Islet precursor cell (in vitro differentiated cells): Measurements from ENCODE around the gene ESPN.
"Not testable (repeated sequence)": the region's sequence is repeated elsewhere in the genome, so short reads cannot be mapped to it uniquely, and the experiment has no call there.

ENCODE experiments used
- DNase-seq: peaks from one replicate; pipeline ENCODE4 v3.0.0-alpha.2; 2018

Gene ESPN

DNA sequence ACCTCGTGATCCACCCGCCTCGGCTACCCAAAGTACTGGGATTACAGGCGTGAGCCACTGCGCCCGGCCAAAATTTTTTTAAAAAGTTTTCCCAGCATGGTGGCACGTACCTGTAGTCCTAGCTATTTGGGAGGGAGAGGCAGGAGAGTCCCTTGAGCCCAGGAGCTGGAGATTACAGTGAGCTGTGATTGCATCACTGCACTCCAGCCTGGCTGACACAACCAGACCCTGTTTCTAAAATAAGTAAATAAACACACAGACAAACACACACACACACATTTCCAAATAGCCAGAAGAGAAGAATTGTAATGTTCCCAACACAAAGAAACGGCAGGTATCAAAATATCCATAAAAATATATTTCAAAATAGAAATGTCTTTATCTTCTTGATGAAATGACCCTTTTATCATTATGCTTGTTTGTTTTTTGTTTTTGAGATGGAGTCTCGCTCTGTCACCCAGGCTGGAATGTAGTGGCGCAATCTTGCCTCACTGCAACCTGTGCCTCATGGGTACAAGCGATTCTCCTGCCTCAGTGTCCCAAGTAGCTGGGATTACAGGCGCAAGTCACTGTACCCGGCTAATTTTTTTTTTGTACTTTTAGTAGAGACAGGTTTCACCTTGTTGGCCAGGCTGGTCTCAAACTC lies 14.2 kb upstream of the ESPN start:
- DNase-seq = no peak

DNA sequence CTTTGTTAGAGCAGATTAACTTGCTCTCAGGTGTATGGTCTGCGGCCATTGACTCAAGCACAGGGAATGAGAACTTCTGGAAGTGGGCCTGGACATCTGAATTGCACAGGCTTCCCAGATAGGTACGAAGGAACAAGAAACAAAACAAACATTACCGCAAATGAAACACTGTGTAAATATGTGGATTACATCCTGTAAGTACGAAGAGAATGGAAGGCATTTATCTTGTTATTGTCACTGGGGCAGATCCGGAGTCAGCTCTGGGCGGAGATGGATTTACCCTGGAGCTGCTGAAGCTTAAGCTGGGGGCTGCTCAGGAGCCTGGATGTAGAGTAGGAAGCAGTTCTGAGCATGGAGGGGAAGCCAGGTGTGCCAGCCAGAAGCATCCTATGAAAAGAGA lies 11.7 kb upstream of the ESPN start:
- no peak for DNase-seq

- DNase-seq = peak; percentile 90
Measured at GRCh38 chr1:6414443-6414844, 10.1 kb upstream of the ESPN start.

- DNase-seq = no peak
Measured at GRCh38 chr1:6414881-6415626, 9.5 kb upstream of the ESPN start.

GRCh38 chr1:6416295-6416656 lies 8.3 kb upstream of the ESPN start:
- DNase-seq = peak; percentile 83

GRCh38 chr1:6416906-6417305 lies 7.7 kb upstream of the ESPN start:
- no peak for DNase-seq

- no peak for DNase-seq
Measured at GRCh38 chr1:6417961-6418667, 6.5 kb upstream of the ESPN start.

GRCh38 chr1:6418668-6419396 lies 5.7 kb upstream of the ESPN start:
- DNase-seq = no peak

DNA sequence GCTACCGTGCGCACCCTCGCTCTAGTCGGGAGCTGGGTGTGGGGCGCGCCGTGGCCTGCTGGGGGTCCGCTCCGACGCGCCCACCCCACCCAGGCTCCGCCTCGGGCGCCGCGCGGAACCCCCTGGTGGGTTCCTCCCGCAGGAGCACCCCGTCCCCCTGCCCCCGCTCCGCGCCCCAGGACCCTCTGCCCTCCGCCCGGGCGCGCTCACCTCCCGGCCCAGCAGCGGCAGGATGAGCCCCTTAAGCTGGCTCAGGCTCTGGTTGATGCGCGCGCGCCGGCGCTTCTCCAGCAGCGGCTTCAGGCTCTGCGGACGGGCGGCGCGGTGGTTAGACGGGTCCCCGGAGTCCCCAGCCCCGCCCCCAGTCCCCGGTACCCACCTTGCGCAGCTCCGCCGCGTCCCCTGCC lies 5.2 kb upstream of the ESPN start:
- no peak for DNase-seq

DNA sequence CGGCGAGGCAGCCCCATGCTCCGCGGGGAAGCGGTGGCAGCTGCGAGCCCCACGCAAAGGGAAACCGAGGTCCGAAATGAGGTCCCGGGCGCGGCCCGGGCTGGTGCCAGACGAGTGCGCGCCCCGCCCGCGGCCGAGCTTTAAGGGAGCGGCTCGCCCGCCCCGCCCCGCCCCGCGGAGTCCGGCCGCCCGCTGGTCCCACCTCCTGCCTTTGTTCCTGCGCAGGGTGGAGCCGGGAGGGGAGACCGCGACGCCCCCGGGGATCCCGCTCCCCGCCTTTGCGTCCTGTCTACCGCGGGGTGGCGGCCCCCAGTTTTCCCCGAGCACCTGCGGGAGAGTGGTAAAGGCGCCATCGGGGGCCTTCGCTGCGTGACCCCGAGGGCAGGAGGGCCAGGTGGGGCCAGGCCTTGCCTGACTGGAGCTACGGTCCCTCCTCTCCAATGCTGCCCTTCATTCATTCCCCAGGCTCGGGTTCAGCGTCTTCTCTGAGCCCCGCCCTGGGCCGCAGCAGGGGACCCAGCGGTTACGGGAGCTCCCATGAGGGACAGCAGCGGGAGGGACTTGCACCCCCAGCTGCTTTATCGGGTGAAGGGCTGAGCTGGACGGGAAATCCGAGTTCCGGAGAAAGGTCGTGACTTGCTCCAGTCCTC lies 4.6 kb upstream of the ESPN start, which contains the start of gene HES2:
HES2 (minus strand) TSS at position 116 of the 650 bp plus-strand sequence; CDS start at position 17, 99 bp downstream.
- peak; percentile 74 for DNase-seq

DNA sequence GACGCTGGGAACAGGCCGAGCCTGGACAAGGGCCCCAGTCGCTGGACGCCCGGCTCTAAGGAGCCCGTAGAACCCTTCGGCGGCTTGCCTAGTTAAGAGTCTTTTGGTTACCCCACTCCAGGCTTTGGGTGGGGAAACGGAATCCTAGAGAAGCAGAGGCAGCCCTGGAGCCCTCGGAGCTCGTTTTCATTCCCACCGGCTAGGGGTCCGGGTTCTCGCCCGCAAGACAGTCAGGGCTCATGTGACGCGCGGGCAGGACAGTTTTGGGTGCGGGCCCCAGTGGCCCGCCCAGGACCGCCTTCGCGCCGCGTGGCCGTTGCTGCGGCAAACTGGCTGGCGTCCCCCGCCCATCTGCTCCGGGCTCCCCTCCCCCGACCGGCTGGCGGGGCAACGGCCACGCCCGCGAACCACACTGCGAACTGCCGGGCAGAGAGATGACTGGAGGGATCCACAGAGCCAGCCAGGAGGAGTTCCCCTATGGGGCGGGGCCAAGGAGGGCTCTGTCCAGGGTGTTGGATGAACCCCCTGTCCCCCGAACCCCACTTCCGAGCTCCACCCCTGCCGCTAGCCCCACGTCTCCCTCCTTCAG lies 4.0 kb upstream of the ESPN start:
- DNase-seq = no peak

DNA sequence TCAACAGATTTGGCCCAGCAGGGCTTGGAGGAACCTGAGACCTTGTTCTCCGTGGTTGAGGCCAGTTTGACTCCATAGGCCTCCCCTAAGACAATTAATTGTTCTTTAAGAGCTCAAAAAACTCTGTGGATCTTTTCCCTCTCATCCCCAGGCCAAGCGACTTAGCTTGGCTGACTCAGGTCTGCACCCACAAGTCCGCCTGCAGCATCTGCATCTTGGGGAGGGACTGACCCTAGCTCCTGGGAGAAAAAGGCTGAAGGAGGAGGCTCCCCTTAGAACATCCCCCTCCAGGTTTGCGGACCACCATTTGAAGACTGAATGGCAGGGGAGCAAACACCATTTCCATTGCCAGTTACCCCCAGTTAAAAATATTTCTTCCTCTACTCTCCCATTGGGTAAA lies 3.3 kb upstream of the ESPN start:
- DNase-seq = no peak

DNA sequence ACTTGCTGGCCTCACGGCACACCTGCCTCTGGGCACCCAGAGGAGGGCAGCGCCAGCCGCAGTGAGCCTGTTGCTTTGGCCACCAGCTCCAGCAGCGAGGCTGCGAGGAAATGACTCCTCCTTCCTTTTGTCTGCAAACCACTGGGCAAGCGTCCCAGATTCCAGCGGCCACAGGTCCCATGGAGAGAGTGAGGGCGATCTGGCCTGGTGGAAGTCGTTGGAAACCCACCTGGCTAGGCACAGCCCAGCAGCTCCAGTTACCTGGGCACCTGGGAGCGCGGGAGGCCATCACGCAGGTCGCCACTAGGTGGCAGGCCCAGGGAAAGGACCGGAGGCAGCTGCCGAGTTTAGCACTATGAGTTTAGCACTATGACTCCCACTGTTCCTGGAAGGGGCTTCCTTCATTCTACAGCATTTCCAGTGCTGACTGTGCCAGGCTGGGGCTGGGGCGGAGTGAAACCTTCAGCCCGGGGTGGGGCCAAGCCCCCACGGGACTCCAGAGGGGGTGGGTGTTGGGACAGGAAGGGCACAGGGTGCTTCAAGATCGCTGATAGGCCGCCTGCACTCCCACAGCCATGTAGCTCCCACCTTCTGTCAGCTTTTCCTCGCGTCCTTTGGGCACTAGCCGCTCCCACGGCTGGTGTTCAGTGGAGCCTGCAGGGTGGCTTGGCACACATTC lies 1.1 kb upstream of the ESPN start:
- peak; percentile 88 for DNase-seq

- no peak for DNase-seq
Measured at GRCh38 chr1:6424000-6424565, 493 bp upstream of the ESPN start.

GRCh38 chr1:6425658-6426057 lies 1.1 kb downstream of the ESPN start:
- DNase-seq = no peak

DNA sequence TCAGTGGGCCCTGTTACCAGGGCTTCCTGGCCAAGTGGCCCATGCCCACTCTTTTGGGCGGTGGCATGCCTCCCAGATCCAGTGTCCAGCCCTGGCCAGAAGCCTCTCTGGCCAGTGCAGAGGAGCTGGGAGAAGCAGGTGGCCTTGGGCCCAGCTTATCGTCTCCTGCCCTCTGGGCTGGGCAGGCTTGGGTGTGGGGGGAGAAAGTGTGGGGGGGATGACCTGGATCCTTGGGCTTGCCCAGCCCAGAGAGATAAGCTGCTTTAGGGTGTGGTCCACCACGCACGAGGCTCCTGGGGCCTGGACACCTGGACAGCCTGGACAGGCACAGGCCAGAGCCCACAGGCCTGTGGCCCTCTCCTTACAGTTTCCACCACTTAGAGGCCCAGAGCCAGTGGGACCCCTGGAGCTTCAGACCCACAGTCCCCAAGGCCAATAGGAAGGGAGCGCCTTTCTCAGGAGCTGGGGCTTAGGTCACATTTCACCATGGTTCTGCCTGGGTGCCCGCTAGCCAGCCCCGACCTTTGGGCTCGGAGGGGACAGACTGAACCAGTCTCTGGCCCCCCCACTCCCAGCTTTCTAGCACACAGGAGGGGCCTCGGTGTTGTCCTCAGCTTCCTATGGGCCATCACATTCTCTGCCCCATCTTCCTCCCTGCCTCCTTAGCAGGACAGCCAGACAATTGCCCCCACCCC lies 1.8 kb downstream of the ESPN start:
- DNase-seq = peak; percentile 28

DNA sequence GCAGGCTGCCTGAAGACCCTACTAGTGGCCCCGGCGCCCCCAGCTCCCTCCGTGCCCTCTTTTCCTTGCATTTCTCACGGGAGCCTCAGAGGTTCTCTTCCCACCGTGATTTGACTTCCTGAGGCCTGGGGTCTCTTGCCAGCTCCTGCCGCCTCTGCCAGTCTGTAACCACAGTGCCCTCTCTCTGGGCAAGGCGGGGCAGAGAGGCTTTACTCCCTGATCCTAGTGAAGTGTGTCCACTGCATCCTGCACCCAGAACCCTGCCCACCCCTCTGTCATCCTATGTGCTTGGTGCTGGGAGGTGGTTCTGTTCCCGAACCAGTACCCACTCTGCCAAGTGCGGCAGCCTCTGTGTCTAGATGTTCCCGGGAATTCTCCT lies 2.4 kb downstream of the ESPN start:
- DNase-seq = no peak

DNA sequence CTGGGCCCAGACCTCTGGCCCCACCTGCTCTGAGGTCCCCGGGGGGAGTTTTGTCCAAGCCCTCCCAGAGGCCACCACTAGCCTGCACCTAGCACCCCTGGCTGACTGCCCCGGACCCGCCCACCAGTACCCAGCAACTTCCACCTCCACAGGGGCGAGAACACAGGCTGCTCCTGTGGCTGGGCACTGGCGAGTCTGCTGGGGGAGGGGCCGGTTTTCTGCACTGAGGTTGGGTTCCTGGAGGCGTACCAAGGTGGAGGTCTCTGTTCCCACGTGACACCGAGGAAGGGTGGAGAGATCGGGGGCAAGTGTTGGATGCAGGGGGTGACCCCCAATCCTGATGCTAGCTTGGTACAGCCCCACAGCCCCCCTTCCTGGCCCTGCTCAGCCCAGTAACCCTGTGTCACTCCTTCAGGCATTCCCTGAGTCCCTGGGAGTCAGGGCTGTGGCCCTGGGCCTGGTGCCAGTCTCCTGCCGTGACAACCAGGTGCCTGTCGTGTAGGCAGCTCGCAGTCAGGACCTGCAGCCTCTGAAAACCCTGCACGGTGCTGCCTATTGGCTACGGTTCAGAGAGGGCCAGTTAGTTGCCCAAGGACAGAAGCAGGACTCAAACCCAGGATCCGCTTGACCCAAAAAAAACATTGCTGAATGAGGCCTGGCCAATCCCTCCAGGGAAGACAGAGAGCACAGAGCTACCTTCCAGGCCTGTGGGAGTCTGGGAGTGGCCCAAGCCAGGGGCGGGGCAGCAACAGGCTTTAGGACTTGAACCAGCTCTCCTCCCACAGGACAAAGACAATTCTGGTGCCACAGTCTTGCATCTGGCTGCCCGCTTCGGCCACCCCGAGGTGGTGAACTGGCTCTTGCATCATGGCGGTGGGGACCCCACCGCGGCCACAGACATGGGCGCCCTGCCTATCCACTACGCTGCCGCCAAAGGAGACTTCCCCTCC lies 3.1 kb downstream of the ESPN start:
- DNase-seq = no peak

- DNase-seq = not testable (repeated sequence)
Measured at GRCh38 chr1:6428453-6428852, 3.9 kb downstream of the ESPN start.
